OCI-LY3 (cell line): ENCODE measurements around the gene TRPV6.
A peak's percentile ranks its signal among the peaks of the same experiment; 100 is the strongest.

ENCODE experiments used
- H2AFZ ChIP-seq: fragments of 200-600, 300-600 bp; shearing (Covaris generic); 2 replicates; pipeline ENCODE4 v1.6.0; 2014; ENCODE audit warnings: antibody characterized with exemption, low read depth, low read length
- H3K27ac ChIP-seq: fragments of 200-600, 300-600 bp; sonication (generic); 2 replicates; pipeline ENCODE4 v1.5.1; 2014; ENCODE audit warnings: mild to moderate bottlenecking, low read length, moderate library complexity, mixed read lengths
- H3K27me3 ChIP-seq: fragments of 200-600, 300-600 bp; sonication (generic); 2 replicates; pipeline ENCODE4 v1.6.1; 2014; ENCODE audit warnings: low read depth, low read length, mixed read lengths
- H3K36me3 ChIP-seq: fragments of 200-600, 300-600 bp; sonication (generic); replicated peaks from 2 replicates; pipeline ENCODE3; 2014; ENCODE audit warnings: low read depth, low read length, mixed read lengths
- H3K4me1 ChIP-seq: fragments of 300-600, 200-600 bp; sonication (generic); 2 replicates; pipeline ENCODE4 v1.6.1; 2014; ENCODE audit warnings: low read length, mixed read lengths
- H3K4me2 ChIP-seq: fragments of 200-600, 300-600 bp; sonication (generic); 2 replicates; pipeline ENCODE4 v1.6.1; 2014; ENCODE audit warnings: low read length, mixed read lengths
- H3K4me3 ChIP-seq: fragments of 300-600, 200-600 bp; sonication (generic); 2 replicates; pipeline ENCODE4 v1.5.1; 2014; ENCODE audit warnings: antibody characterized with exemption, mild to moderate bottlenecking, low read length, moderate library complexity
- H3K79me2 ChIP-seq: fragments of 300-600, 200-600 bp; shearing (Covaris generic); 2 replicates; pipeline ENCODE4 v1.6.1; 2014; ENCODE audit warnings: mild to moderate bottlenecking, low read length, mixed read lengths
- H3K9ac ChIP-seq: fragments of 300-600, 200-600 bp; shearing (Covaris generic); 2 replicates; pipeline ENCODE4 v1.6.0; 2014; ENCODE audit warnings: mild to moderate bottlenecking, low read length, moderate library complexity
- H3K9me3 ChIP-seq: fragments of 200-600, 300-600 bp; shearing (Covaris generic); 2 replicates; pipeline ENCODE4 v1.6.1; 2014; ENCODE audit warnings: low read length, mixed read lengths; ENCODE audit not compliant: insufficient read depth
- H4K20me1 ChIP-seq: fragments of 200-600, 300-600 bp; sonication (generic); 2 replicates; pipeline ENCODE4 v1.6.1; 2016; ENCODE audit warnings: low read length, mixed read lengths; ENCODE audit not compliant: insufficient read depth
- EZH2phosphoT487 ChIP-seq: fragments of 200-600 bp; shearing (Covaris generic); IDR thresholded peaks from 2 replicates; pipeline ENCODE4 v1.6.1; 2018; ENCODE audit warnings: antibody characterized with exemption, mixed run types, low read depth
- TF ChIP-seq, protein P1 (sequence below): fragments of 200-600, 300-600 bp; sonication (generic); IDR thresholded peaks from 2 replicates; pipeline ENCODE4 v1.5.1; 2014; ENCODE audit warnings: antibody characterized with exemption, low read length, low read depth

Gene TRPV6

DNA sequence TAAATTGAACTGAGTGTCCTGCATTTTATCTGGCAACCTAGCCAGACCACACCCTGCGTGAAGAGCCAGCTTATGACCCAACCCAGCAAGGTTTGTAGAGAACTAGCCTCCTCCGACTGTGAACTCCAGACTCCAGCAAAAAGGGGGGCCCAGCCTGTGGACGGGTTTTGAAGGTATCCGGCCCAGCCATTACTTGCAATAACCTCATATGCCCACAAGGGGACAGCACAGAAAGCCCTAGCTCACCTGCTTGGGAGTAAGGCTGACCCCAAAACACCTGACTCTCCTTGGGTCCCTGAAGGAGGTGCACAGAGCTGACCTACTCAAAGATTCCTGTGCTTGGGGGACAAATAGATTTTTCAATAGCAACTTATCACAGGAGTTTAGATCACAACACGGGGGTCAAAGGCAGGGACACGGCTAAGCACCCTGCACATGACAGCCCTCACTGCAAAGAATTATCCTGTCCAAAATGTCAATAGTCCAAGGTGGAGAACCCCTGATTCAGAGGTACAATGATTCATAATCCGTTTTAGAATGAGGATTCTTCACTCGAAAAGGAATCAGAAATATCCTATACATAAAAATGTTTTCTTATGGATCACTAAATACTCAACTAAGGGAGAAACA lies 4.6 kb downstream of the TRPV6 start:
- H3K4me2 ChIP-seq = peak overlapping the region; percentile 49
- no peak for TF ChIP-seq EZH2phosphoT487
- TF ChIP-seq, protein P1, sequence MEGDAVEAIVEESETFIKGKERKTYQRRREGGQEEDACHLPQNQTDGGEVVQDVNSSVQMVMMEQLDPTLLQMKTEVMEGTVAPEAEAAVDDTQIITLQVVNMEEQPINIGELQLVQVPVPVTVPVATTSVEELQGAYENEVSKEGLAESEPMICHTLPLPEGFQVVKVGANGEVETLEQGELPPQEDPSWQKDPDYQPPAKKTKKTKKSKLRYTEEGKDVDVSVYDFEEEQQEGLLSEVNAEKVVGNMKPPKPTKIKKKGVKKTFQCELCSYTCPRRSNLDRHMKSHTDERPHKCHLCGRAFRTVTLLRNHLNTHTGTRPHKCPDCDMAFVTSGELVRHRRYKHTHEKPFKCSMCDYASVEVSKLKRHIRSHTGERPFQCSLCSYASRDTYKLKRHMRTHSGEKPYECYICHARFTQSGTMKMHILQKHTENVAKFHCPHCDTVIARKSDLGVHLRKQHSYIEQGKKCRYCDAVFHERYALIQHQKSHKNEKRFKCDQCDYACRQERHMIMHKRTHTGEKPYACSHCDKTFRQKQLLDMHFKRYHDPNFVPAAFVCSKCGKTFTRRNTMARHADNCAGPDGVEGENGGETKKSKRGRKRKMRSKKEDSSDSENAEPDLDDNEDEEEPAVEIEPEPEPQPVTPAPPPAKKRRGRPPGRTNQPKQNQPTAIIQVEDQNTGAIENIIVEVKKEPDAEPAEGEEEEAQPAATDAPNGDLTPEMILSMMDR = peak; percentile 87
- no peaks in the 10 kb centered on the region for H3K36me3 ChIP-seq
- no peaks in the 10 kb centered on the region for H4K20me1 ChIP-seq
- no peak overlapping the region for H3K4me3 ChIP-seq
- no peaks in the 10 kb centered on the region for H3K79me2 ChIP-seq
- peaks cover 40% of the 10 kb centered on the region for H3K4me1 ChIP-seq
- H2AFZ ChIP-seq = peak overlapping the region; percentile 76; the same call in 1 of the 2 replicates
- no peaks in the 10 kb centered on the region for H3K9me3 ChIP-seq
- H3K27ac ChIP-seq = no peak overlapping the region
- H3K27me3 ChIP-seq = peaks cover 23% of the 10 kb centered on the region
- no peak overlapping the region for H3K9ac ChIP-seq

DNA sequence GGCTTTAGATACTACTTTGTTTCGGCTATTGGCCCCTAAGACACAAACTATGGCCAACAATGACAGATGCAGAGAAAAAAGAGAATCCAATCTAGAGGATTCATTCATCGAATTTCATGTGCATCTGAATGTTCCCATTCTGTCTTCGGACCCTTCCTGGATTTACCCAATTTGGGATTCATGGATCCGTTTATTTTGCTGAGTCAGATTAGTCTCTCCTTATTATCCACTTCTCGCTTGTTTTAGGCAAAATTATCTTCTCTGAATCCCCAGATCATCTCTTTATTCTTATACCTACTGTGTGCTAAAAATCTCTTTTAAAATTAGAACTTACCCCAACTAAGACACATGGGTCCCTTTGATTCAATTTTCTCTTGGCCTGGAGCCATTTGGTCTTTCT lies 6.5 kb downstream of the TRPV6 start:
- Histone ChIP-seq H3K9me3 (no peaks in the 10 kb centered on the region), H2AFZ (no peak overlapping the region), H3K4me3 (no peak overlapping the region), H4K20me1 (no peaks in the 10 kb centered on the region), H3K9ac (no peak overlapping the region), H3K27me3 (peaks cover 23% of the 10 kb centered on the region), H3K4me2 (no peak overlapping the region), H3K79me2 (no peaks in the 10 kb centered on the region), H3K27ac (no peak overlapping the region), H3K4me1 (peaks cover 33% of the 10 kb centered on the region), H3K36me3 (no peaks in the 10 kb centered on the region)
- no peak for TF ChIP-seq EZH2phosphoT487
- TF ChIP-seq, protein P1 = no peak

DNA sequence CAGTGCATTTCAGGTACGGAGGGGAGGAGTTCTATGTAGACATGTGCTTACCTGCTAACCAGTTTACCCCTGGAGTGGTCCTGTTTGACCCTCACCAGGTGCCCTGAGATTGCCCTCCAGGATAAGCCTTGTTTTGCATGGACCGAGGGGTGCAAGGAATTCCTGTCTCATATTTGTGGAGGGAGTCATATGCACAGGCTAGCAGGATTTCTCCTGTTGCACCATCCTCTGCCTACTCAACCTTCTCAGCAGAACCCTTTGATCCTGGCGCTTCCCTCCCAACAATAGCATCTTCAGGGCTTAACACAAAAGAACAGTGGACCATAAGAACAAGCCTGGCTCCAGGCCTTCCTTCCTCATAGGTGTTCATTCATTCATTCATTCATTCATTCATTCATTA lies 7.2 kb downstream of the TRPV6 start:
- Histone ChIP-seq H3K4me1 (peaks cover 28% of the 10 kb centered on the region), H3K79me2 (no peaks in the 10 kb centered on the region), H2AFZ (no peak overlapping the region), H3K9ac (no peak overlapping the region), H3K36me3 (no peaks in the 10 kb centered on the region), H3K27ac (no peak overlapping the region), H4K20me1 (no peaks in the 10 kb centered on the region), H3K4me3 (no peak overlapping the region), H3K9me3 (no peaks in the 10 kb centered on the region), H3K27me3 (peaks cover 23% of the 10 kb centered on the region), H3K4me2 (no peak overlapping the region)
- no peak for TF ChIP-seq EZH2phosphoT487
- TF ChIP-seq, protein P1 = no peak

DNA sequence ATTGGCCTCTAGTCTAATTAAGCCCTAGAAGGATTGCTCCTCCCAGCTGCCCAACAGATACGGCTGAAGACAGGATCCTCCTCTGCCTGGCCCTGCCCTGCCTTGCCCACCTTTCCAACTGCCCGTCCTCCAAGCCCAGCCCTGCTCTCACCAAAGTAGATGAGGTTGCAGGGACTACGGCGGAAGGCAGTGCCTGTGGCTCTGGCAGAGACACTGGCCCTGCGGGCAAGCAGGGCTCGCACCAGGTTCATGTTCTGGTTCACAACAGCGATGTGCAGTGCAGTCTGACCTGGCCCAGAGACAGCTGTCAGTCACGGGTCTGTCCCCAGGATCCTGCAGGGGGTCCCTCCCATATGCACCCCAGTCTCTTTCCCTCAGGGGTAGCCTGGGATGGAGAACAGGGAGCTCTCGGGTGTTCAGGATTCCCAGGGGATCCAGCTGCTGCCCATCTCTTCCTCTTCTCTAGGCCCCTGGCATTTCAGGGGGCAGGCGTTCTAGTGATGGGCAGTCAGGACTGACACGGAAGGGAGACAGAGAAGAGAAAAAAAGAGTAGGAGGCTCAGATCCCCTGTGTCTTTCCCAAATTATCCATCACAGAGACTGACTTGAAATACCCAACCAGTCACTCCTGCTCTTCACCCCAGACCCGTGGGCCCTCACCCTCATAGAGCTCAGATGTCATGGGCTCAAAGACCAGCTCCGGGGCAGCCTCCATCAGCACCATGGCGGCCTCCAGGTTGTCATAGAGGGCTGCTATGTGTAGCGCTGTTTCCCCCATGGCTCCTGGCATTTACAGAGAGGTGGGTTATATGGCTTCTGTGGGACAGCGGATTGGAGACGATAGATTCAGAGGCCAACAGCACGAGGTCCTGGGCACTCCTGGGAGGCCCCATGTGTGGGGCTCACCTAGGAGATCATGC lies 8.3 kb downstream of the TRPV6 start:
- Histone ChIP-seq H3K36me3 (no peaks in the 10 kb centered on the region), H3K9ac (no peak overlapping the region), H3K9me3 (no peaks in the 10 kb centered on the region), H2AFZ (no peak overlapping the region), H3K4me2 (no peak overlapping the region), H3K4me1 (peaks cover 18% of the 10 kb centered on the region), H3K4me3 (no peak overlapping the region), H3K27ac (no peak overlapping the region), H3K79me2 (no peaks in the 10 kb centered on the region), H4K20me1 (no peaks in the 10 kb centered on the region), H3K27me3 (peaks cover 23% of the 10 kb centered on the region)
- TF ChIP-seq EZH2phosphoT487 = no peak
- TF ChIP-seq, protein P1 = no peak
